ENCODE results near the gene CMPK2.

The CMPK2 gene

GRCh38 chr2:6841537-6842287, 24.0 kb downstream of the CMPK2 start:
- no peak for DNase-seq

- no peak for DNase-seq
Measured at GRCh38 chr2:6838673-6839319, 26.9 kb downstream of the CMPK2 start.

GRCh38 chr2:6835467-6835866, 30.2 kb downstream of the CMPK2 start:
- no peak for DNase-seq

GRCh38 chr2:6834163-6834562, 31.5 kb downstream of the CMPK2 start:
- no peak for DNase-seq

GRCh38 chr2:6833300-6833604, 32.5 kb downstream of the CMPK2 start:
- no peak for DNase-seq

GRCh38 chr2:6832596-6833299, 33.0 kb downstream of the CMPK2 start:
- DNase-seq: no peak

- DNase-seq: no peak
Measured at GRCh38 chr2:6831229-6831628, 34.5 kb downstream of the CMPK2 start.

GRCh38 chr2:6828299-6828584, 37.5 kb downstream of the CMPK2 start:
- DNase-seq: no peak

- no peak for DNase-seq
Measured at GRCh38 chr2:6827566-6828298, 38.0 kb downstream of the CMPK2 start.

GRCh38 chr2:6826081-6826913, 39.4 kb downstream of the CMPK2 start:
- no peak for DNase-seq

GRCh38 chr2:6824962-6825361, 40.7 kb downstream of the CMPK2 start:
- no peak for DNase-seq

- DNase-seq: no peak
Measured at GRCh38 chr2:6823111-6823510, 42.6 kb downstream of the CMPK2 start.

GRCh38 chr2:6822406-6822805, 43.3 kb downstream of the CMPK2 start:
- DNase-seq: no peak

GRCh38 chr2:6820903-6821584, 44.7 kb downstream of the CMPK2 start:
- DNase-seq: no peak

GRCh38 chr2:6820236-6820635, 45.5 kb downstream of the CMPK2 start:
- DNase-seq: no peak

- no peak for DNase-seq
Measured at GRCh38 chr2:6819668-6820067, 46.0 kb downstream of the CMPK2 start.

GRCh38 chr2:6818012-6818411, 47.7 kb downstream of the CMPK2 start:
- DNase-seq: no peak

GRCh38 chr2:6814869-6815268, 50.8 kb downstream of the CMPK2 start:
- DNase-seq: no peak

- no peak for DNase-seq
Measured at GRCh38 chr2:6814312-6814711, 51.4 kb downstream of the CMPK2 start.

- DNase-seq: no peak
Measured at GRCh38 chr2:6813573-6813972, 52.1 kb downstream of the CMPK2 start.

- no peak for DNase-seq
Measured at GRCh38 chr2:6812857-6813530, 52.7 kb downstream of the CMPK2 start.

- no peak for DNase-seq
Measured at GRCh38 chr2:6810961-6811360, 54.7 kb downstream of the CMPK2 start.
